ENCODE measurements around the gene ZNF384. TPM values are rescaled to one million over a fixed set of nuclear protein-coding genes. Genes with fewer than 3 reads are reported as not detected.

The ZNF384 gene
- total RNA-seq, 1 experiment from 2014 or later, result 88.0 TPM

DNA sequence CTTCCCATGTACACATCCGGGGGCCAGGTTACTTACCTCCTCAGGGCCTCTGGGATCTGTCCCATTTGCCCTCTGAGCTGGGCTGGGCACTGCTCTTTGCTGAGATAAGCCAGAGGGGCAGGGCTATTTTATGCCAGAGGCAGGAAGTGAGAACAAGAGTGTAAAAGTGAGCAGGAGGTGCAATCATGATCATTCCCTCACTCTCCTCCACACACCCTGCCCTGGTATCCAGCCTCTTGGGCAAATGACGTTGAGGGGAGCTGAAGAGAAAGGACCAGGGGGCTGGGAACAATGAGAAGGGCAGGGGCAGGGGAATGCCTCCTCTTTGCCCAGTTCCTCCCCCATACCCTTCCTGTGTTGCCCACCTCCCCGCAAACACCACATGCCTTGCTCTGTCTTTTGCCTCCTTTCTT, 57.6 kb downstream of the ZNF384 start:
- no peak overlapping the region for H3K4ac ChIP-seq (ENCODE audit: low read depth, low read length)
- no peak overlapping the region for H2BK120ac ChIP-seq (ENCODE audit: low read depth, low read length, poor library complexity, severe bottlenecking)
- no peak overlapping the region for H2BK12ac ChIP-seq (ENCODE audit: insufficient read length, low read depth, low read length)
- 0 out of 7 replicates have a peak overlapping the region, but pooled peaks of 1 of the 3 experiments have one; percentile 14 for H3K27ac Mint-ChIP-seq
- H3K27me3 ChIP-seq (ENCODE audit: insufficient read depth, low read length), result no peaks in the 10 kb centered on the region
- no peak overlapping the region for H3K27ac ChIP-seq (ENCODE audit: insufficient read length, low read depth, low read length)
- H3K9ac ChIP-seq (ENCODE audit: extremely low read depth, insufficient read length, low read length), result no peak overlapping the region
- H3K23me2 ChIP-seq (ENCODE audit: insufficient read length, low read depth, low read length, poor library complexity, severe bottlenecking), result no peaks in the 10 kb centered on the region
- no peaks in the 10 kb centered on the region for H3K9me3 Mint-ChIP-seq
- no peak overlapping the region for H2BK15ac ChIP-seq (ENCODE audit: low read depth, low read length)
- H2BK5ac ChIP-seq (ENCODE audit: insufficient read length, low read length), result no peak overlapping the region
- no peaks in the 10 kb centered on the region for H4K20me1 ChIP-seq (ENCODE audit: control insufficient read depth, insufficient read depth, insufficient read length)
- no peak overlapping the region for H2BK20ac ChIP-seq (ENCODE audit: low read depth, low read length, poor library complexity, severe bottlenecking)
- H2AFZ ChIP-seq (ENCODE audit: low read length), result no peak overlapping the region
- no peaks in the 10 kb centered on the region for H3K4me1 ChIP-seq (ENCODE audit: insufficient read depth, low read length)
- peaks cover 13% of the 10 kb centered on the region for H3K27me3 Mint-ChIP-seq (ENCODE audit: low read depth)
- H3K56ac ChIP-seq (ENCODE audit: insufficient read length, low read depth, low read length), result no peak overlapping the region
- no peaks in the 10 kb centered on the region for H3K79me2 ChIP-seq (ENCODE audit: insufficient read depth, low read length)
- H3K4me3 Mint-ChIP-seq, result no peak overlapping the region
- H3T11ph ChIP-seq (ENCODE audit: low read length), result no peak overlapping the region
- WGBS (ENCODE audit: extremely low coverage, insufficient read length, low lambda C conversion rate), result no CpG with 5 or more reads among the region's 3 CpGs
- H3K9me3 ChIP-seq (ENCODE audit: control insufficient read depth, low read depth, low read length), result no peaks in the 10 kb centered on the region
- no peaks in the 10 kb centered on the region for H3K36me3 Mint-ChIP-seq (ENCODE audit: insufficient read depth in 1 of 3, low read depth in 3 of 3)
- no peak overlapping the region for H3K23ac ChIP-seq (ENCODE audit: insufficient read length, low read depth, low read length)
- H3K79me1 ChIP-seq (ENCODE audit: insufficient read depth, low read depth, low read length, poor library complexity, severe bottlenecking), result no peaks in the 10 kb centered on the region
- 0 out of 2 replicates have a peak overlapping the region, but pooled peaks have one; percentile 19 for H3K14ac ChIP-seq (ENCODE audit: insufficient read depth, low read length)
- TF ChIP-seq, protein P1, sequence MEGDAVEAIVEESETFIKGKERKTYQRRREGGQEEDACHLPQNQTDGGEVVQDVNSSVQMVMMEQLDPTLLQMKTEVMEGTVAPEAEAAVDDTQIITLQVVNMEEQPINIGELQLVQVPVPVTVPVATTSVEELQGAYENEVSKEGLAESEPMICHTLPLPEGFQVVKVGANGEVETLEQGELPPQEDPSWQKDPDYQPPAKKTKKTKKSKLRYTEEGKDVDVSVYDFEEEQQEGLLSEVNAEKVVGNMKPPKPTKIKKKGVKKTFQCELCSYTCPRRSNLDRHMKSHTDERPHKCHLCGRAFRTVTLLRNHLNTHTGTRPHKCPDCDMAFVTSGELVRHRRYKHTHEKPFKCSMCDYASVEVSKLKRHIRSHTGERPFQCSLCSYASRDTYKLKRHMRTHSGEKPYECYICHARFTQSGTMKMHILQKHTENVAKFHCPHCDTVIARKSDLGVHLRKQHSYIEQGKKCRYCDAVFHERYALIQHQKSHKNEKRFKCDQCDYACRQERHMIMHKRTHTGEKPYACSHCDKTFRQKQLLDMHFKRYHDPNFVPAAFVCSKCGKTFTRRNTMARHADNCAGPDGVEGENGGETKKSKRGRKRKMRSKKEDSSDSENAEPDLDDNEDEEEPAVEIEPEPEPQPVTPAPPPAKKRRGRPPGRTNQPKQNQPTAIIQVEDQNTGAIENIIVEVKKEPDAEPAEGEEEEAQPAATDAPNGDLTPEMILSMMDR (conservative IDR thresholded peaks at IDR 0.05), result no peak
- no peak overlapping the region for H2AK5ac ChIP-seq (ENCODE audit: insufficient read length, low read length)
- H4K5ac ChIP-seq (ENCODE audit: insufficient read length, low read depth, low read length), result no peak overlapping the region
- no peak overlapping the region for H4K91ac ChIP-seq (ENCODE audit: insufficient read length, low read depth, low read length)
- peaks cover 19 to 30% of the 10 kb centered on the region in 2 experiments for H3K4me1 Mint-ChIP-seq
- H3K18ac ChIP-seq (ENCODE audit: insufficient read length, low read depth, low read length), result no peak overlapping the region
- no peak overlapping the region for H3K4me2 ChIP-seq (ENCODE audit: insufficient read depth, insufficient read length, low read length)
- no peak overlapping the region for H4K8ac ChIP-seq (replicated peaks; ENCODE audit: insufficient read length, low read depth, low read length)
- no peak for DNase-seq

All from H9 (cell line).